Lower leg skin (tissue), 4 donors: ENCODE data around the gene IL18. TPM values are rescaled to one million over a fixed set of nuclear protein-coding genes. Genes with fewer than 3 reads are reported as not detected.

Experiments used
- DNase-seq, 2 donors: peaks; one replicate each; pipeline ENCODE4 v3.0.0-alpha.2; 2019; ENCODE audit warnings: low spot score in 2 of 2
- H3K4me3 ChIP-seq: fragments of 200-600 bp; sonication (generic); 2 replicates; pipeline ENCODE4 v1.5.1; 2017; ENCODE audit warnings: mild to moderate bottlenecking, low read depth; ENCODE audit not compliant: poor library complexity, severe bottlenecking
- CTCF ChIP-seq, 3 donors: fragments of 450-650 bp; IDR thresholded peaks; one replicate each; pipeline ENCODE4 v1.5.1; 2016; ENCODE audit warnings: antibody characterized with exemption in 3 of 3, mild to moderate bottlenecking in 3 of 3, moderate library complexity in 2 of 3
- POLR2A ChIP-seq, 2 donors: fragments of 450-650 bp; IDR thresholded peaks; one replicate each; pipeline ENCODE4 v1.6.1; 2016 to 2017; ENCODE audit warnings: antibody characterized with exemption in 2 of 2, mild to moderate bottlenecking in 1 of 2, moderate library complexity in 1 of 2
- WGBS, 2 donors: methylation state at CpG; one replicate each; pipeline ENCODE4 v1.1.5; 2018; 5-methylcytosine and 5-hydroxymethylcytosine counted together
- intact Hi-C: fragments of 100-400 bp; cut with DNase I; formaldehyde crosslinking; loops from one replicate; pipeline ENCODE4 v1.15.0; 2023; ENCODE audit warnings: low total_unique reads
- total RNA-seq, 4 donors: library from RNA; depleted of rRNA; stranded (reverse); fragments of >200 nt; gene quantifications; one replicate each; pipeline ENCODE4 v1.1.0, GENCODE V29; 2016

Gene IL18
- total RNA-seq, 4 donors from 2014 or later = 231 to 331 (median 297) TPM

GRCh38 chr11:112123129-112123528 lies 40.8 kb downstream of the IL18 start:
- DNase-seq = no peak
- TF ChIP-seq CTCF (IDR thresholded peaks at IDR 0.05) (no peak), POLR2A (IDR thresholded peaks at IDR 0.05) (no peak)
- H3K4me3 ChIP-seq = no peak overlapping the region
- intact Hi-C loops = no loop called here
- 65 to 69% methylated on average over 4 of the region's 4 CpGs for WGBS, 2 donors

GRCh38 chr11:112121981-112122615 lies 41.8 kb downstream of the IL18 start:
- intact Hi-C loops = no loop called here
- H3K4me3 ChIP-seq = no peak overlapping the region
- no peak for DNase-seq
- WGBS, 2 donors = 70 to 81% methylated on average over 5 of the region's 5 CpGs
- TF ChIP-seq CTCF (IDR thresholded peaks at IDR 0.05) = no peak
- no peak for TF ChIP-seq POLR2A (IDR thresholded peaks at IDR 0.05)

GRCh38 chr11:112118176-112118575 lies 45.7 kb downstream of the IL18 start:
- intact Hi-C loops = loop anchor here (10.0 kb wide), 1 partner anchor 57 kb away; the partner anchor contains the start of gene BCO2
- DNase-seq = no peak
- H3K4me3 ChIP-seq = no peak overlapping the region
- WGBS, 2 donors = 79 to 85% methylated on average over 2 of the region's 2 CpGs
- TF ChIP-seq CTCF (IDR thresholded peaks at IDR 0.05) = no peak
- no peak for TF ChIP-seq POLR2A (IDR thresholded peaks at IDR 0.05)

- TF ChIP-seq POLR2A (IDR thresholded peaks at IDR 0.05) = no peak
- no peak for TF ChIP-seq CTCF (IDR thresholded peaks at IDR 0.05)
- WGBS, 2 donors = 54 to 68% methylated on average over 5 of the region's 5 CpGs
- intact Hi-C loops = loop anchor here (10.0 kb wide), 1 partner anchor 59 kb away; the partner anchor contains the start of gene BCO2
- no peak overlapping the region for H3K4me3 ChIP-seq
- DNase-seq = no peak
Measured at GRCh38 chr11:112115386-112115785, 48.5 kb downstream of the IL18 start.

- WGBS, 2 donors = 93 to 95% methylated on average over 2 of the region's 2 CpGs
- no peak for DNase-seq
- no peak overlapping the region for H3K4me3 ChIP-seq
- no peak for TF ChIP-seq POLR2A (IDR thresholded peaks at IDR 0.05)
- TF ChIP-seq CTCF (IDR thresholded peaks at IDR 0.05) = no peak
- intact Hi-C loops = loop anchor here (10.0 kb wide), 1 partner anchor 60 kb away; the partner anchor contains the start of gene BCO2
Measured at GRCh38 chr11:112114460-112114859, 49.4 kb downstream of the IL18 start.
